ENCODE data around the gene TAF1L.
A peak's percentile ranks its signal among the peaks of the same experiment; 100 is the strongest.

The TAF1L gene

GRCh38 chr9:32587901-32588300, 47.6 kb downstream of the TAF1L start:
- H3K27me3 ChIP-seq (ENCODE audit: control insufficient read depth in 1 of 2, insufficient read depth in 2 of 2, low read length in 2 of 2), result no peaks in the 10 kb centered on the region
- no peaks in the 10 kb centered on the region for H3K36me3 ChIP-seq (ENCODE audit: insufficient read depth, low read length)
- no peak overlapping the region for H3K4me3 ChIP-seq (ENCODE audit: low read depth in 1 of 2, low read length in 2 of 2)
- no peak overlapping the region for H3K9ac ChIP-seq (ENCODE audit: low read length)
- no peaks in the 10 kb centered on the region for H3K4me1 ChIP-seq (ENCODE audit: insufficient read depth, low read length)
- no peak overlapping the region for H3K27ac ChIP-seq (ENCODE audit: low read depth, low read length)
- H3K9me3 ChIP-seq (ENCODE audit: low read length), result no peaks in the 10 kb centered on the region

- H3K9me3 ChIP-seq (ENCODE audit: low read length), result no peaks in the 10 kb centered on the region
- no peaks in the 10 kb centered on the region for H3K36me3 ChIP-seq (ENCODE audit: insufficient read depth, low read length)
- H3K27ac ChIP-seq (ENCODE audit: low read depth, low read length), result no peak overlapping the region
- H3K4me3 ChIP-seq (ENCODE audit: low read depth in 1 of 2, low read length in 2 of 2), result no peak overlapping the region
- H3K27me3 ChIP-seq (ENCODE audit: control insufficient read depth in 1 of 2, insufficient read depth in 2 of 2, low read length in 2 of 2), result no peaks in the 10 kb centered on the region
- no peaks in the 10 kb centered on the region for H3K4me1 ChIP-seq (ENCODE audit: insufficient read depth, low read length)
- no peak overlapping the region for H3K9ac ChIP-seq (ENCODE audit: low read length)
Observed at GRCh38 chr9:32584784-32585183, 50.7 kb downstream of the TAF1L start.

- no peaks in the 10 kb centered on the region for H3K9me3 ChIP-seq (ENCODE audit: low read length)
- H3K9ac ChIP-seq (ENCODE audit: low read length), result no peak overlapping the region
- H3K27me3 ChIP-seq (ENCODE audit: control insufficient read depth in 1 of 2, insufficient read depth in 2 of 2, low read length in 2 of 2), result no peaks in the 10 kb centered on the region
- H3K4me1 ChIP-seq (ENCODE audit: insufficient read depth, low read length), result peaks cover 4% of the 10 kb centered on the region
- H3K4me3 ChIP-seq (ENCODE audit: low read depth in 1 of 2, low read length in 2 of 2), result no peak overlapping the region
- no peaks in the 10 kb centered on the region for H3K36me3 ChIP-seq (ENCODE audit: insufficient read depth, low read length)
- H3K27ac ChIP-seq (ENCODE audit: low read depth, low read length), result no peak overlapping the region
Observed at GRCh38 chr9:32581512-32582143, 53.8 kb downstream of the TAF1L start.

- no peak overlapping the region for H3K9ac ChIP-seq (ENCODE audit: low read length)
- peaks cover 4% of the 10 kb centered on the region for H3K4me1 ChIP-seq (ENCODE audit: insufficient read depth, low read length)
- no peaks in the 10 kb centered on the region for H3K36me3 ChIP-seq (ENCODE audit: insufficient read depth, low read length)
- no peak overlapping the region for H3K27ac ChIP-seq (ENCODE audit: low read depth, low read length)
- H3K9me3 ChIP-seq (ENCODE audit: low read length), result no peaks in the 10 kb centered on the region
- H3K4me3 ChIP-seq (ENCODE audit: low read depth in 1 of 2, low read length in 2 of 2), result no peak overlapping the region
- no peaks in the 10 kb centered on the region for H3K27me3 ChIP-seq (ENCODE audit: control insufficient read depth in 1 of 2, insufficient read depth in 2 of 2, low read length in 2 of 2)
Observed at GRCh38 chr9:32580631-32581300, 54.7 kb downstream of the TAF1L start.

GRCh38 chr9:32579706-32580331, 55.6 kb downstream of the TAF1L start:
- Histone ChIP-seq H3K9me3 (ENCODE audit: low read length) (no peaks in the 10 kb centered on the region), H3K27me3 (ENCODE audit: control insufficient read depth in 1 of 2, insufficient read depth in 2 of 2, low read length in 2 of 2) (no peaks in the 10 kb centered on the region), H3K4me3 (ENCODE audit: low read depth in 1 of 2, low read length in 2 of 2) (peak overlapping the region in 1 of 2 donors; percentile 23), H3K4me1 (ENCODE audit: insufficient read depth, low read length) (peaks cover 4% of the 10 kb centered on the region), H3K36me3 (ENCODE audit: insufficient read depth, low read length) (no peaks in the 10 kb centered on the region), H3K27ac (ENCODE audit: low read depth, low read length) (no peak overlapping the region), H3K9ac (ENCODE audit: low read length) (no peak overlapping the region)

Measured in muscle layer of colon (tissue), 2 donors.